Activated naive CD4-positive, alpha-beta T cell treated with anti-CD3 and anti-CD28 coated beads, Interleukin-2, amount 10 ng/mL, durations not matched to agents 7 days and 5 days (primary cell): ENCODE results near the gene PPP1R18.
A peak's percentile ranks its signal among the peaks of the same experiment; 100 is the strongest.
"Not testable (repeated sequence)": the region's sequence is repeated elsewhere in the genome, so short reads cannot be mapped to it uniquely, and the experiment has no call there.

ENCODE experiments used
- CTCF ChIA-PET: fragments of 350-600 bp; sonication (Branson Sonifier 250); formaldehyde crosslinking; loops from one replicate; lab custom pipeline; 2021; ENCODE audit warnings: antibody characterized with exemption; lab: Charles Lee
- DNase-seq: peaks from one replicate; pipeline ENCODE4 v3.0.0-alpha.2; 2020
- H3K27ac Mint-ChIP-seq: one replicate; pipeline ENCODE4 v1.8.0; 2021; ENCODE audit warnings: mild to moderate bottlenecking, moderate library complexity, mixed read lengths
- H3K27me3 Mint-ChIP-seq: one replicate; pipeline ENCODE4 v1.8.0; 2021; ENCODE audit warnings: mild to moderate bottlenecking, mixed read lengths
- H3K36me3 Mint-ChIP-seq: one replicate; pipeline ENCODE4 v1.8.0; 2021; ENCODE audit warnings: mixed read lengths
- H3K4me1 Mint-ChIP-seq: one replicate; pipeline ENCODE4 v1.8.0; 2021; ENCODE audit warnings: mixed read lengths
- H3K4me3 Mint-ChIP-seq: one replicate; pipeline ENCODE4 v1.8.0; 2021; ENCODE audit warnings: mild to moderate bottlenecking, moderate library complexity, mixed read lengths
- H3K9me3 Mint-ChIP-seq: one replicate; pipeline ENCODE4 v1.8.0; 2021; ENCODE audit warnings: mixed read lengths

The PPP1R18 gene

DNA sequence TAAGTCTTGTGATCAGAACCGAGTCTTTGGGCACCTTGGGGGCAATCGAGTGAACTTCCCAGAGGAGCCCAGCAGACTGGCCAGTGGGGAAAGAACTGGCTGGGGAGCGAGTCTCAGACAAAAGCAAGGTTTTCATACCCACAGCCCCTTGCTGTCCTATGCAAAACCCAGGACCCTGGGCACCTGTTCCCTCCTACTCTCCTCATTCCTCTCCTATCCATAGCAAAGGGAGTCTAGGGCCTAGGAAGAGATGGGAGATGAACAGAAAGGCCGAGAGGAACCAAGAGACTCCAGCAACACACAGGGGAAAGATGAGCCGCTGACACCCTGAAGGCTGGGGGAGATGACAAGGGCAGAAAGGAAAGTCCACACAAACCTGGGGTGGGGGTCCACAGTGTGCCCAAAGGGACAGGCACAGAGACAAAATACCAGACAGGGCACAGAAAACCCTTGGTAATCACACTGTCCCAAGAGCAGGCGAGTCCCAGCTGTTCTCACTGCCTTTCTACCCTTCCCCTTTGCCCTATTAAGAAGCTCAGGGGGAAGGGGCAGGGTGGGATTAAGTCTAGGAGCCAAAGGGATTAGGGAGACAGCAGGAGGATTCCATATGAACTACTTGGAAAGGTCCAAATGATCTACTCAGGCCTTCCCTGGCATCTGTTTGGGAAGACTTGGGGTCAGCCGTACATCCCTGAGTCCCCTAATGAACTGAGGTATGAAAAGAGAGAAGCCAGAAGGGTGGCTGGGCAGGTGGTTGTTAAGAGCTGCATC, 6.5 kb downstream of the PPP1R18 start:
- Mint-ChIP-seq H3K4me1 (peaks cover 38% of the 10 kb centered on the region), H3K4me3 (peak overlapping the region; percentile 99), H3K27me3 (no peaks in the 10 kb centered on the region), H3K27ac (peak overlapping the region; percentile 98), H3K36me3 (peaks cover 81% of the 10 kb centered on the region), H3K9me3 (no peaks in the 10 kb centered on the region)
- CTCF ChIA-PET = interaction anchor here (0.7 to 13.1 kb wide), 11 partner anchors 8 to 150 kb away, joined by 3 to 285 read pairs (median 6); partner anchors contain the start of genes MDC1 and TUBB
- DNase-seq = peak; percentile 25

DNA sequence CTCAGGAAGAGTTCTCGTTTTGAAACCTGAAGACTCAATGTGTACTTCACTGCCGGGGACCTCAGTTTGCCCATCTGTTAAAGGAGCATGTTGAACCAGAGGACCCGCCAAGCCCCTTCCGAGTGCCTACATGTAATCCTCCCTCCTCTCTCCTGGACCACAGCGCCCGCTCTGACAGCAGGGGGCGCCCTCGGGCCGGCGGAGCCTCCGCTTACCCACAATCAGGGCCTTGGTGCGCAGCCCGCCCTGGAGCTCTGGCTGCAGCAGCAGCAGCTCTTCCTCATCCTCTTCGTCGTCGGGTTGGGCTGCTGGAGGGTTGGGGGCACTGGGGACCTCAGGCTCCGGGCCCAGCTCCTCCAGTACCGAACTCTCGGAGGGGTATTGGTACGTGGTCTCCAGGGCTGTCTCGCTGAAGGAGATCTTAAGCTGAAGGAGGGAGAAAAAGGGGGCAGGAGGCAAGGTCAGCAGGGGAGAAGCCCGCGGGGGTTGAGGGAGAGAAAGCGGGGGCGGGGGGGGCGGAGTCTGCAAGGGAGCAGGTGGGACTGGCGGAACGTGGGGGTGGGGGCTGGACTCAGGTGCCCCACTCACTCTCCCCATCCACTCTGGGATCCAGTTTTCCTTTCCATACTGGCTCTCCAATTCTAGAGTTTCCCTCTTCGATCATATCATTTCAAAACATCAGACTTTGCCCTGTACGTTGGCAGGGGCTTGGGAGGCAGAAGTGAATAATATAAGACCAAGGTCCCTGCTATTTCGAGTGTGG, 7.3 kb downstream of the PPP1R18 start:
- Mint-ChIP-seq H3K4me1 (peaks cover 40% of the 10 kb centered on the region), H3K9me3 (no peaks in the 10 kb centered on the region), H3K4me3 (peak overlapping the region; percentile 99), H3K27ac (peak overlapping the region; percentile 80), H3K36me3 (peaks cover 75% of the 10 kb centered on the region), H3K27me3 (no peaks in the 10 kb centered on the region)
- peak; percentile 93 for DNase-seq
- CTCF ChIA-PET = interaction anchor here (0.6 to 13.1 kb wide), 21 partner anchors 9 to 234 kb away, joined by 3 to 285 read pairs (median 3); partner anchors contain the start of genes FLOT1, IER3, MDC1 and TUBB

DNA sequence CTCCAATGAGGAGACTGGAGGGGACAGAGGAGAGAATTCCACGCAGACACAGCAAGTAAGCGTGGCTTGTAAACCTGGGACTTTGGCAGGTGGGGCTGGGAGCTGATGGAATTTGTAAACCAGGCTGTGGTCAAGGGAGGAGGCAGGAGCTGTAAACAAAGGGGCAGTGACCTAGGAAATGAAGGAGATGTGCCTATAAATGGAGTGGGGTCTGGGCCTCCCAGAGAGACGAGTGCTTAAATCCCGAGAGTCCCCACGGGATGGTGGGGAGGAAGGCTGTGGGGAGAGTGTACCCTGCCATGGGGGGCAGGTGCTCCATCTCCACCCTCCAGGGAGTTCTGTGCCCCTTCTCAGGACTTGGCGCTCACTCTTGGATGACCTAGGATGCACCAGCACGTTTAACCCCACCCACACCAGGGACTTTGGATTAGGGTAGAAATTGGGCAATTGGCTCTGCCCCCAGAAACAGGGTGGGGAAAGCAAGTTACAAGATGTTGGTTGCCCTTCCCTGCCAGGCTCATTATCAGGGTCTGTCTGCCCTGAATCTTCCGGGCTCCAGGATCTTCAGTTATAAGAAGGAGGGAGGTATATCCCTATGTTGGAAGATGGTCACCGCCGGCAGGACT, 9.7 kb downstream of the PPP1R18 start:
- no peaks in the 10 kb centered on the region for H3K9me3 Mint-ChIP-seq
- H3K4me3 Mint-ChIP-seq = no peak overlapping the region
- peaks cover 53% of the 10 kb centered on the region for H3K4me1 Mint-ChIP-seq
- H3K36me3 Mint-ChIP-seq = peaks cover 53% of the 10 kb centered on the region
- H3K27me3 Mint-ChIP-seq = no peaks in the 10 kb centered on the region
- CTCF ChIA-PET = interaction anchor here (2.9 to 13.1 kb wide), 3 partner anchors 45 to 58 kb away, joined by 23 to 285 read pairs (median 47); partner anchors contain the start of genes MDC1 and TUBB
- no peak for DNase-seq
- no peak overlapping the region for H3K27ac Mint-ChIP-seq

DNA sequence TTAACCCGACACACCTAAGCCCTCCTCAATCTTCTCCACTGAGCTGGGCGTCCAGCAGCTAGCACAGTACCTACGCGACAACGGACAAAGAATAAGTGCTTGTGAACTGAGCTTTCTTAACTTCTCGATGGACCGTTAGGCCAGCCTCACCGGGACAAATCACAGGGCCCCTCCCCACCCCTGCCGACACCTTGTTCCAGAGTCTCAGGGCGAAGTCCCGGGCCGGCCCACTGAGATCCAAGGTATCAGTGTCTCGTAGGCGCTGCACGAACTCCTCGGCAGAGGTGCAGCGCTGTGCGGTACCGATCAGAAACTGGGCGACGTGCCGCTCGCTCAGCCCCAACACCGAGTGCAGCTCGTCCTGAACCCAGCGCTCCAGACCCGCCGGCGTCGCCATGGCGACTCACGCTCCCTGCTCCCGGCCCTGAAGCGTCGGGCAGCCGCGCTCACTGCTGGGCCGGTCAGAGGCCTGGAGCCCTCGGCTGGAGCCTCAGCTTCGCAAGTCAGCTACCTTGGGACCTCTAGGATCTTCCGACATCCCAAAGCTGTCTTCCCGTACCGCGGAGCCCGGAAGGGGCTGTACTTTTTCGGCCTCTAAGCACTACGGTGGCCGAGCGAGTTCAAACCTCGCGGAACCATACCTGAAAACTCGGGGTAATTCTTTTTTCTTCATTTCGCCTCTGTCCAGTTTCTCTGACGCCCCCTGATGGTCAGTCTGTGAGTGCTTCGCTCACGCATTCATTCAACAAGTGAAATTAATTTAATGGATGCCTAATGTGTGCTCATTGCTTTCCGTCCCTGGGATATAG, 13.8 kb downstream of the PPP1R18 start, which contains the start of gene DHX16:
Gene DHX16 (minus strand): TSS at position 562 of the 809 bp plus-strand sequence. CDS start 165 bp downstream, at position 397.
- Mint-ChIP-seq H3K36me3 (peaks cover 32% of the 10 kb centered on the region), H3K4me3 (peak within 1 kb of the TSS; percentile 87), H3K27ac (peak within 1 kb of the TSS; percentile 84), H3K9me3 (no peaks in the 10 kb centered on the region), H3K27me3 (no peaks in the 10 kb centered on the region), H3K4me1 (peaks cover 44% of the 10 kb centered on the region)
- DNase-seq = peak; percentile 94
- CTCF ChIA-PET = interaction anchor here (0.6 to 3.5 kb wide), 18 partner anchors 9 to 192 kb away, joined by 3 to 20 read pairs (median 4); no protein-coding TSS in a partner anchor

DNA sequence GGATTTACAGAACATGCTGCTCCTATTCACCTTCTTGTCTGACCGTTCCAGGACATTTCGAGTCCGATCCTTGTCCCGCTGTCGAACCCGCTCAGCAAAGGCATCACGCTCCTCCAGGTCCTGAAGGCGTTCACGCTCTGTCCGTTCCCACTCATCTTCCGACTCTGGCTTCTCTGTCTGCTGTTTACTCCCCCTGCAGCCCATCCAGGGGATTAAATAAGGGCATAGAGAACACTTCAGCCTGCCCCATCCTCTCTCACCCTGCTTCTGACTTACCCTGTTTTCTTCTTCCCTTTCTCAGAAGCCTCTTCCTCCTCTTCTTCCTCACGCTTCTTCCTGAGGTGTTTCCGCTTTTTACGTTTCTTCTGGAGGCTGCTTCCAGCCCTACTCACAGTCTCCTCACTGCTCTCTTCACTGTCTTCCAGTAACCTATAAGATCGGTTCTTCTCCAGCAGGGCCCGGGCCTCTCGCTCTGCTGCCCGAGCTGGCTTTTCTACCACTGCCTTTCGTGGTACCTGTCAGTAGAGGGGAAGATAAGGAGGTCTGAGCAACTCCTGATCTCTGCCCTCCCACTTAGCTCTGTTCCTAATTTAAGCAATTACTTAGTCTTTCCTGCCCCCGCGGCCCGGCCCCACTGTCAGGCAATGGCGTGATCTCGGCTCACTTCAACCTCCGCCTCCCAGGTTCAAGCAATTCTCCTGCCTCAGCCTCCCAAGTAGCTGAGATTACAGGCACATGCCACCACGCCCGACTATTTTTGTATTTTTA, 15.5 kb downstream of the PPP1R18 start:
- Mint-ChIP-seq H3K27me3 (no peaks in the 10 kb centered on the region), H3K4me1 (peaks cover 42% of the 10 kb centered on the region), H3K4me3 (peak overlapping the region; percentile 87), H3K27ac (no peak overlapping the region), H3K36me3 (peaks cover 29% of the 10 kb centered on the region), H3K9me3 (no peaks in the 10 kb centered on the region)
- CTCF ChIA-PET = interaction anchor here (1.8 to 3.5 kb wide), 2 partner anchors 60 to 126 kb away, joined by 5 to 20 read pairs; no protein-coding TSS in a partner anchor
- DNase-seq = no peak

DNA sequence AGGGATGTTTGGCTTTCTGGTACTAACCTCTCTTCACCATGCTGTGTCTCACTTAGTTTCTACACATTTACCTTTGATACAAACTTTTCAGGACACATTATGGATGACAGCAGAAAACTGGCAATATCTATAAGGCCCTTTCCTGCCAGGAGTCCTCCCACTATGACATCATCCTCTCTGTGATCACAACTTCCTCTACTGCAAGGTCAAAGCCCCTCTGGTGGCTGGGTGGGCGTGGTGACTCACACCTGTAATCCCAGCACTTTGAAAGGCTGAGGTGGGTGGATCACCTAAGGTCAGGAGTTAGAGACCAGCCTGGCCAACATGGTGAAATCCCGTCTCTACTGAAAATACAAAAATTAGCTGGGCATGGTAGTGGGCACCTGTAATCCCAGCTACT, 20.1 kb downstream of the PPP1R18 start:
- H3K27me3 Mint-ChIP-seq, H3K9me3 Mint-ChIP-seq, CTCF ChIA-PET, H3K27ac Mint-ChIP-seq, H3K4me3 Mint-ChIP-seq: not testable (repeated sequence)
- peak; percentile 34 for DNase-seq
- peaks cover 60% of the 10 kb centered on the region for H3K36me3 Mint-ChIP-seq
- peaks cover 23% of the 10 kb centered on the region for H3K4me1 Mint-ChIP-seq

DNA sequence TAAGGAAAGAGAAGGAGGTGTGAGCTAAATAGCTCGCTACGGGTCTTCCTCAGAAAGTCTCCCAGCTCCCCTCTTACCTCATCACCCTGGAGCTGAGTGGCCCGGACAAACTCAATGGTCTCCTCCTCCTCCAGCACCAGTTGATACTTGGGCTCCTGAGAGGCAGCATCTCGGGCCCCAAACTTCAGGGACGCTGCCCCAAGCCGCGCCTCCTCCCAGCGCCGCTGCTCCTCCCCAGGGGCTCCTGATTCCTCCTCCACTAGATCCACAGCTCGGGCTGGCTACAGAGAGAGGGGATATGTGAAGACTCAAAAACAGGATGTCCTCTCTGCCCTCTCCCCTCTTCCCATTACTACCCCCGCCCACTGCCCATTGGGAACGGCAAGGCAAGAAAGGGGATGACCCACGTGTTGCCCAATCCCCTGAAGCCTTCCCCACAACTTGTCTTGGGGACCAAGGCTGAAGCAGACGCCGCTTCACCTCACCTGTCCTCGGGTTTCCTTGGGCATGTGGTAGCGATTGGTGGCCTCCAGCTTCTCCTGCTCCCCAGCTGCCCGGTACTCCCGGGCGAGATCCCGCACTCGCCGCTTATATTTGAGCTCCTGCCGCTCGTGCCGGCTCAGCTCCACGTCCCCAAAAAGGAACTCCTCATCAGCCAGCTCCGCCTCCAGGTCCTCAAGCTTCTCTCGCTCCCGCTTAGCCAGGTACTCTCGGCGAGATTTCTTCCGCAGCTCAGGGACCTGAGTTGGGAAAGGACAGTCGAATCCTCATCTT, 21.3 kb downstream of the PPP1R18 start:
- peaks cover 56% of the 10 kb centered on the region for H3K36me3 Mint-ChIP-seq
- H3K27ac Mint-ChIP-seq = no peak overlapping the region
- H3K9me3 Mint-ChIP-seq = no peaks in the 10 kb centered on the region

DNA sequence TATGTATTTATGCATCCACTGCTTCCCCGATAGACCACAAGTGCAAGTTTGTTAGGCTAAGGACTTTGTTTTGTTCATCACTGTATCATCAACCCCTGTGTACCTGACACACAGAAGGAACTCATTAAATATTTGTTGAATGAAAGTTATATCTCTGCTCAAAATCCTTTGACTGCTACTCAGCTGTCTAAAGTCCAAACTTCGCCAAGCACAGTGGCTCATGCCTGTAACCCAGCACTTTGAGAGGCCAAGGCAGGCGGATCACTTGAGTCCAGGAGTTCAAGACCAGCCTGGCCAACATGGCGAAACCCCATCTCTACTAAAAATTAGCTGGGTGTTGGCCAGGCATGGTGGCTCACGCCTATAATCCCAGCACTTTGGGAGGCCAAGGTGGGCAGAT, 28.5 kb downstream of the PPP1R18 start:
- H3K9me3 Mint-ChIP-seq, DNase-seq, H3K27ac Mint-ChIP-seq, H3K4me1 Mint-ChIP-seq, H3K4me3 Mint-ChIP-seq, H3K27me3 Mint-ChIP-seq, CTCF ChIA-PET: not testable (repeated sequence)
- peaks cover 66% of the 10 kb centered on the region for H3K36me3 Mint-ChIP-seq

More for the DNA sequence above, 21.3 kb downstream of the PPP1R18 start:
- Mint-ChIP-seq H3K4me1 (peaks cover 12% of the 10 kb centered on the region), H3K27me3 (no peaks in the 10 kb centered on the region), H3K4me3 (no peak overlapping the region)
- CTCF ChIA-PET = interaction anchor here (0.9 kb wide), 1 partner anchor 66 kb away, joined by 3 read pairs; no protein-coding TSS in a partner anchor
- no peak for DNase-seq

DNA sequence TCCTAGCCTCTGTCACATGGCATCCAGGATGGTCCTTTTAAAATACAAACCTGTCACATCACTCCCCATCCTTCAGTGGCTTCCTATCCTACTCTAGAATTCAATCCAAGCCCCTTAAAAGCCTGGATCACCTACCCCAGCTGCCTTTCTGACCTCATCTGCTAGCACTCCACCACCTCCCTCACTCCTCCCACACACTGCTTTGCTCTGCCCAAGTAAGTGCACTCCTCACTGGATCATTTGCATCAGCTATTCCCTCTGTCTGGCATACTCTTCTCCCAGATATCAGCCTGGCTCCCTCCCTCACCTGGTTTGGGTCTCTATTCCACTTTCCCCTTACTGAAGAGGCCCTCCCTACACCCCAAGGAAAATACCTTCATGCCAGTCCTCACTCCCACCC, 29.0 kb downstream of the PPP1R18 start:
- DNase-seq = no peak
- Mint-ChIP-seq H3K27ac (no peak overlapping the region), H3K9me3 (no peaks in the 10 kb centered on the region), H3K36me3 (peaks cover 66% of the 10 kb centered on the region), H3K4me3 (no peak overlapping the region), H3K27me3 (no peaks in the 10 kb centered on the region), H3K4me1 (no peaks in the 10 kb centered on the region)
- CTCF ChIA-PET = no interaction called here

DNA sequence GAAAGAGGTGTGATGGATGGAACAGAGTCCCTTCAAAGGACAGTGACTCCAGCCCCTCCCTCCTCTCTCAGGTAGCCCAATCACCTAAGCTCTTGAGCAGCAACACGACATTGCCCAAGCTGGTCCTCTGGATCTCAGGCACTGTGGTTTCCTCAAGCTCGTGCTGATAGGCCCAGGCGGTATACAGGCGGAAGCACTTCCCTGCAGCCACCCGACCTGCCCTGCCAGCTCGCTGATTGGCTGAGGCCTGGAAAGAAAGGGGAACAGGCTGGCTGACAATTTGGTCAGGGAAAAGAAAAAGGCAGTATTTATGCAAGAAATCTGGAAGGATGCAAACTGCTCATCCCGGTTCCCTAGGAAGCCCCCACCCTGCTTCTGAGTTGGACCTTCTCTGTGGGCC, 29.9 kb downstream of the PPP1R18 start:
- DNase-seq = no peak
- Mint-ChIP-seq H3K27ac (no peak overlapping the region), H3K36me3 (peaks cover 64% of the 10 kb centered on the region)

DNA sequence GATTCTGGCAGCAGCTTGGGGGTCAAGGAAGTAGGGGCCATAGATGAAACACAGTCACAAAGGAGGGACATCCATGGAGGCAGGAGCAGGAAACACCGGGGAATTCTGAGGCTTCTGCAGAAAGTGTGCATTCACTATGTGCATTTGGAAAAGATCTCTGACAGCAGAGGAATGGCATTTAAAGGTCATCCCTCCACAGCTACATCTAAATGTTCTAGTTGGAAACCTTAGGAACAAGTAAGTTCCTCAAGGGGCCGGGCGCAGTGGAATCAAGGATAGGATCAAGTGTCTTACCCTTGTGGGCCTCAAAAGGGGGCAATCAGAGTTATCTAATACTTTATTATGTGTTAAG, 30.7 kb downstream of the PPP1R18 start:
- Mint-ChIP-seq H3K27ac (no peak overlapping the region), H3K4me3 (no peak overlapping the region), H3K4me1 (no peaks in the 10 kb centered on the region), H3K36me3 (peaks cover 64% of the 10 kb centered on the region), H3K9me3 (no peaks in the 10 kb centered on the region), H3K27me3 (no peaks in the 10 kb centered on the region)
- CTCF ChIA-PET = no interaction called here
- DNase-seq = no peak

More for the DNA sequence above, 29.9 kb downstream of the PPP1R18 start:
- Mint-ChIP-seq H3K27me3 (no peaks in the 10 kb centered on the region), H3K4me3 (no peak overlapping the region), H3K4me1 (no peaks in the 10 kb centered on the region), H3K9me3 (no peaks in the 10 kb centered on the region)
- CTCF ChIA-PET = no interaction called here
